ENCODE measurements around the gene TICAM2. TPM values are rescaled to one million over a fixed set of nuclear protein-coding genes. Genes with fewer than 3 reads are reported as not detected.
A peak's percentile ranks its signal among the peaks of the same experiment; 100 is the strongest.

The TICAM2 gene
- total RNA-seq, 1 experiment from 2014 or later = 2.1 TPM

DNA sequence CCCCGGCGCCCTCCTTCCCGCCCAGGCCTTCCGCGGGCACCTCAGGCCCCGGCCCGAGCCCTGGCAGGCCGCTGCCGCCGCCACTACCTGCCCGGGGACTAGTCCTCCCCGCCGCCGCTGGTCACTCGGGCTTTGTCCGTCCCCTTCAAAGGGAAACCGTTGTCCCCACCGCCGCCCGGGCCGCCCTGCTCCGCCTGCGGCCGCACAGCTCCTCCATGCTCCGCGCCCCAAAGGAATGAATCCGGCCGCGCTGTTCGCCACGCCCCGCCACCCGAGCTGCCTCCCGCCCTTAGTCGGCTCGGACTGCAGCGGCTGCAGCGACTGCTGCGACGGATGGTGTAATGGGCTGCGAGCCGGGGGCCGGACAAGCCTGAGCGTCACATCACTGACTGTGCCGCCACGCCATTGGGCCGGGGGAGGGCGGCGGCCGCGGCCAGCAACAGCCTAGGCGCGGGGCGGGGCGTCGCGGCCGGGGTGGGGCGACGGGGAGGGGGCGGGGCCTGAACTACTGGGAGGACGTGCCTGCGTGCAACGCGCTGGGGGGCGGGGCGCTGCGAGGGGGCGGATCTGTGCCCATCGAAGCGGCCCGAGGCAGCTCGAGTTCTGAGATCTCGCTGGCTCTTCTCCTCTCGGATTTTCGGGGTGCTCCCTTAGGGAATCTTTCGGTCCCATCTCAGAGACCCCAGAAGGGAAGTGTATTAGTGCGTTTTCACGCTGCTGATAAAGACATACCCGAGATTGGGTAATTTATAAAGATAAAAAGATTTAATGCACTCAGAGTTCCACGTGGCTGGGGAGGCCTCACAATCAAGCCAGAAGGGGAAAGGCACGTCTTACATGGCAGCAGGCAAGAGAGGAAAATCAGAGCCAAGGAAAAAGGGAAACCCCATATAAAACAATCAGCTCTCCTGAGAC, 57.6 kb downstream of the TICAM2 start, which contains the start of gene FEM1C:
FEM1C (minus strand) TSS at position 340 of the 915 bp plus-strand sequence. CDS start 1,282 bp downstream, outside the sequence.
- peaks cover 57% of the 10 kb centered on the region for H3K36me3 Mint-ChIP-seq (ENCODE audit: insufficient read depth, unreplicated experiment)
- no peaks in the 10 kb centered on the region for H3K27me3 Mint-ChIP-seq (ENCODE audit: unreplicated experiment)
- H3K9me3 Mint-ChIP-seq (ENCODE audit: low read depth, unreplicated experiment) = no peaks in the 10 kb centered on the region
- H3K4me3 Mint-ChIP-seq (ENCODE audit: low read depth, unreplicated experiment) = peak within 1 kb of the TSS; percentile 80
- TF ChIP-seq, protein P1, sequence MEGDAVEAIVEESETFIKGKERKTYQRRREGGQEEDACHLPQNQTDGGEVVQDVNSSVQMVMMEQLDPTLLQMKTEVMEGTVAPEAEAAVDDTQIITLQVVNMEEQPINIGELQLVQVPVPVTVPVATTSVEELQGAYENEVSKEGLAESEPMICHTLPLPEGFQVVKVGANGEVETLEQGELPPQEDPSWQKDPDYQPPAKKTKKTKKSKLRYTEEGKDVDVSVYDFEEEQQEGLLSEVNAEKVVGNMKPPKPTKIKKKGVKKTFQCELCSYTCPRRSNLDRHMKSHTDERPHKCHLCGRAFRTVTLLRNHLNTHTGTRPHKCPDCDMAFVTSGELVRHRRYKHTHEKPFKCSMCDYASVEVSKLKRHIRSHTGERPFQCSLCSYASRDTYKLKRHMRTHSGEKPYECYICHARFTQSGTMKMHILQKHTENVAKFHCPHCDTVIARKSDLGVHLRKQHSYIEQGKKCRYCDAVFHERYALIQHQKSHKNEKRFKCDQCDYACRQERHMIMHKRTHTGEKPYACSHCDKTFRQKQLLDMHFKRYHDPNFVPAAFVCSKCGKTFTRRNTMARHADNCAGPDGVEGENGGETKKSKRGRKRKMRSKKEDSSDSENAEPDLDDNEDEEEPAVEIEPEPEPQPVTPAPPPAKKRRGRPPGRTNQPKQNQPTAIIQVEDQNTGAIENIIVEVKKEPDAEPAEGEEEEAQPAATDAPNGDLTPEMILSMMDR (IDR thresholded peaks at IDR 0.05; ENCODE audit: unreplicated experiment) = no peak
- peaks cover 15% of the 10 kb centered on the region for H3K4me1 Mint-ChIP-seq (ENCODE audit: low read depth, unreplicated experiment)
- intact Hi-C loops (cut with micrococcal nuclease; ENCODE audit: unreplicated experiment) = loop anchor here (1.0 to 5.0 kb wide), 2 partner anchors 165 to 298 kb away; partner anchors contain the start of genes AP3S1 and ATG12
- peak within 1 kb of the TSS; percentile 78 for H3K27ac Mint-ChIP-seq (ENCODE audit: unreplicated experiment)
- CTCF ChIA-PET = interaction anchor here (0.6 to 4.0 kb wide), 10 partner anchors 10 to 248 kb away, joined by 3 to 24 read pairs (median 5); partner anchors contain the start of gene CCDC112
- BruUV-seq (replicated peaks) = TSS peak; percentile 76
- DNase-seq = peak; percentile 99

DNA sequence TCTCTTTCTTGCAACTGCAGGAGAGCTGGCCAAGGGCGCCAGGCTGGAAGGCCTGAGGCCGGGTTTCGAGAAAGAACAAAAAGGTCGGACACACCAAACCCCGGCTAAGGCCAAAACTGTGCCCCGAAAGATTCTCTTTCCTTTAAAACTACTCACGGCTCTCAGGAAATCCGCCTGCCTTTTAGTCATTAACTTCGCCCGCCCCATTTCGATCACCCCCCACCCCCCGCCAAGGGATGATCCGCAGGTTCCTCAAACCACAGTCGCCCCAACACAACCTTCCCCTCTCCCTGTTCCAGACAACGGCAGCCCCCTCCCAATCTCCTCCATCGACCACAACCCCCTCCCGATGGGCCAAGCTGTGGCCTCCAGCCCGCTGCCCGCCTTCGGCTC, 58.2 kb downstream of the TICAM2 start:
- no peak for DNase-seq
- no TSS peak for BruUV-seq (replicated peaks)
- Mint-ChIP-seq H3K27ac (ENCODE audit: unreplicated experiment) (peak overlapping the region; percentile 78), H3K27me3 (ENCODE audit: unreplicated experiment) (no peaks in the 10 kb centered on the region), H3K36me3 (ENCODE audit: insufficient read depth, unreplicated experiment) (peaks cover 64% of the 10 kb centered on the region), H3K4me1 (ENCODE audit: low read depth, unreplicated experiment) (peaks cover 22% of the 10 kb centered on the region), H3K9me3 (ENCODE audit: low read depth, unreplicated experiment) (no peaks in the 10 kb centered on the region), H3K4me3 (ENCODE audit: low read depth, unreplicated experiment) (peak overlapping the region; percentile 80)
- TF ChIP-seq, protein P1 (IDR thresholded peaks at IDR 0.05; ENCODE audit: unreplicated experiment) = no peak
- CTCF ChIA-PET = interaction anchor here (0.6 to 4.0 kb wide), 9 partner anchors 10 to 248 kb away, joined by 4 to 24 read pairs (median 5); partner anchors contain the start of gene CCDC112
- intact Hi-C loops (cut with micrococcal nuclease; ENCODE audit: unreplicated experiment) = loop anchor here (1.0 to 5.0 kb wide), 2 partner anchors 165 to 298 kb away; partner anchors contain the start of genes AP3S1 and ATG12

DNA sequence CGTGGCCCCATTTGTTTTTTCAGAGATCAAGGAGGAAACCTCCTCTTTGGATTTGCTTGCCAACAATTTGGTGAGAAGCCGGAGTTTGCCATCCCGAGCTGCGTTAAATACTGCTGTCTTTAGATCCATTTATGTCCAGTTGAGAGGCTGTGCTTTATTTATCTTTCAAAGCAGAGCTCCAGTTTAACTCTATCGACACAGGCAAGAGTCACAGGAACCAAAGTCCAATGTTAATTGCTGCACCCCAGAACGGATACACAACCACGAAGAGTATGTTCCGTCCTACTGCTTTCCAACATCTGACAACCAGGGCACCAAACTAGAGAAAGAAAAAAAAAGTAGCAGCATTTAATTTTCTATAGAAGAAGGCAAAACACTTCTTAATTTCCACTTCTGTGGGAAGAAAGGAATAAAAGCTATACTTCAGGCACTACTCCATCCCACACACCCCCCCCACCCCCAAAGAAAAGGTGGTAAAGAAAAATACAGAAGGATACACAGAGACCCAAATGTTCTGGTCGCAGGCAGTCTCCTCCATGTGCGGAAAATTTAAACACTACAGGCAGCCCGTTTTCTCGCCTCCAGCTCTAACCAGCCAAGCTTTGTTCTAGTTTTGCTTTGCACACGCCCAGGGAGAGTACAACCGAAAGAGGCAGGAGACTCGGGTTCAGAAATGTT, 58.8 kb downstream of the TICAM2 start:
- peak overlapping the region; percentile 78 for H3K27ac Mint-ChIP-seq (ENCODE audit: unreplicated experiment)
- TF ChIP-seq, protein P1 (IDR thresholded peaks at IDR 0.05; ENCODE audit: unreplicated experiment) = no peak
- peak overlapping the region; percentile 80 for H3K4me3 Mint-ChIP-seq (ENCODE audit: low read depth, unreplicated experiment)
- BruUV-seq (replicated peaks) = TSS peak; percentile 35
- CTCF ChIA-PET = interaction anchor here (0.6 to 4.0 kb wide), 8 partner anchors 9 to 247 kb away, joined by 3 to 24 read pairs (median 5); partner anchors contain the start of gene CCDC112
- peaks cover 69% of the 10 kb centered on the region for H3K36me3 Mint-ChIP-seq (ENCODE audit: insufficient read depth, unreplicated experiment)
- H3K27me3 Mint-ChIP-seq (ENCODE audit: unreplicated experiment) = no peaks in the 10 kb centered on the region
- DNase-seq = no peak
- H3K4me1 Mint-ChIP-seq (ENCODE audit: low read depth, unreplicated experiment) = peaks cover 27% of the 10 kb centered on the region
- H3K9me3 Mint-ChIP-seq (ENCODE audit: low read depth, unreplicated experiment) = no peaks in the 10 kb centered on the region
- intact Hi-C loops (cut with micrococcal nuclease; ENCODE audit: unreplicated experiment) = loop anchor here (1.0 to 5.0 kb wide), 3 partner anchors 15 to 299 kb away; partner anchors contain the start of genes AP3S1 and ATG12
